Measurements from ENCODE around the gene MS4A3. TPM values are rescaled to one million over a fixed set of nuclear protein-coding genes. Genes with fewer than 3 reads are reported as not detected.
"Not testable (repeated sequence)": the region's sequence is repeated elsewhere in the genome, so short reads cannot be mapped to it uniquely, and the experiment has no call there.

MS4A3 gene
- total and polyA plus RNA-seq, 2 donors from 2014 or later: not detected

DNA sequence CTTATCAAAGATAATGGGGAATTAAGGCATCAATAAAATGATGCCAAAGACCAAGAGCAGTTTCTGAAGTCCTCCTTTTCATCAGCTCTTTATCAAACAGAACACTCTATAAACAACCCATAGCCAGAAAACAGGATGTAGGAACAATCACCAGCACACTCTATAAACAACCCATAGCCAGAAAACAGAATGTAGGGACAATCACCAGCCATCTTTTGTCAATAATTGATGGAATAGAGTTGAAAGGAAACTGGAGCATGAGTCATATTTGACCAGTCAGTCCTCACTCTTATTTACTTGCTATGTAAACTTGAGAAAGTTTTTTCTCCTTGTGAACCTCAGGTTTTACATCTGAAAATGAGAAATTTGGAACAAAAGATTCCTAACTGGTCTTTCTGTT lies 42.0 kb downstream of the MS4A3 start:
- Histone ChIP-seq H3K4me1 (ENCODE audit: control insufficient read depth in 2 of 3, insufficient read depth in 2 of 3, low read depth in 1 of 3, low read length in 3 of 3) (no peaks in the 10 kb centered on the region), H3K9me3 (ENCODE audit: control insufficient read depth in 2 of 3, insufficient read depth in 1 of 3, low read length in 3 of 3) (no peaks in the 10 kb centered on the region), H3K9ac (ENCODE audit: low read length in 3 of 3) (no peak overlapping the region), H3K36me3 (ENCODE audit: control insufficient read depth in 2 of 3, insufficient read depth in 3 of 3, low read length in 3 of 3) (no peaks in the 10 kb centered on the region), H3K27ac (ENCODE audit: low read depth in 2 of 2, low read length in 2 of 2) (no peak overlapping the region), H3K27me3 (ENCODE audit: control insufficient read depth, insufficient read depth, low read length) (no peaks in the 10 kb centered on the region), H3K4me3 (ENCODE audit: low read length in 3 of 3) (no peak overlapping the region)
- intact Hi-C loops (cut with DNase I): no loop called here
- FAIRE-seq: no peak
- no peak for DNase-seq
- TF ChIP-seq, protein P1, sequence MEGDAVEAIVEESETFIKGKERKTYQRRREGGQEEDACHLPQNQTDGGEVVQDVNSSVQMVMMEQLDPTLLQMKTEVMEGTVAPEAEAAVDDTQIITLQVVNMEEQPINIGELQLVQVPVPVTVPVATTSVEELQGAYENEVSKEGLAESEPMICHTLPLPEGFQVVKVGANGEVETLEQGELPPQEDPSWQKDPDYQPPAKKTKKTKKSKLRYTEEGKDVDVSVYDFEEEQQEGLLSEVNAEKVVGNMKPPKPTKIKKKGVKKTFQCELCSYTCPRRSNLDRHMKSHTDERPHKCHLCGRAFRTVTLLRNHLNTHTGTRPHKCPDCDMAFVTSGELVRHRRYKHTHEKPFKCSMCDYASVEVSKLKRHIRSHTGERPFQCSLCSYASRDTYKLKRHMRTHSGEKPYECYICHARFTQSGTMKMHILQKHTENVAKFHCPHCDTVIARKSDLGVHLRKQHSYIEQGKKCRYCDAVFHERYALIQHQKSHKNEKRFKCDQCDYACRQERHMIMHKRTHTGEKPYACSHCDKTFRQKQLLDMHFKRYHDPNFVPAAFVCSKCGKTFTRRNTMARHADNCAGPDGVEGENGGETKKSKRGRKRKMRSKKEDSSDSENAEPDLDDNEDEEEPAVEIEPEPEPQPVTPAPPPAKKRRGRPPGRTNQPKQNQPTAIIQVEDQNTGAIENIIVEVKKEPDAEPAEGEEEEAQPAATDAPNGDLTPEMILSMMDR (IDR thresholded peaks at IDR 0.05; ENCODE audit: borderline replicate concordance, extremely low read depth, insufficient read depth): no peak

DNA sequence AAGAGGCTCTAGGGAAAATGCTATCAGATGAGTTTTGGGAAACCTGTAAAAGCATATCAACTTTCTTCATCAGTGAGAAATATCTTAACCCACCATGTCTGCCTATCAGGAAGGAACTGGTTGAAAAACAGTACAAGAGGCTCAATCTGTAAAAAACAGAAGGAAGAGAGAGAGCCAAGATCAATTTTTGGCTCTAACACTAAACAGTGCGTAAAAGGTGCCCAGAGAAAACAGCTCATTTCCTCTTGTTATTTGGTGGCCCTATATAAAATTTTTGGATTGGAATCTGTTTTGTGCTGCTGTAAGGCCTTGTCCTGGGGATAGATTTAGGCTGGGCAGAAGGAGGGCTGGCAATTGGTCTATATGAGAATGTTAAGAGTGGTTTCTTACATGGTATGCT lies 44.1 kb downstream of the MS4A3 start:
- intact Hi-C loops (cut with DNase I): no loop called here
- DNase-seq: no peak
- FAIRE-seq: no peak
- Histone ChIP-seq H3K36me3 (ENCODE audit: control insufficient read depth in 2 of 3, insufficient read depth in 3 of 3, low read length in 3 of 3) (no peaks in the 10 kb centered on the region), H3K9me3 (ENCODE audit: control insufficient read depth in 2 of 3, insufficient read depth in 1 of 3, low read length in 3 of 3) (no peaks in the 10 kb centered on the region), H3K27ac (ENCODE audit: low read depth in 2 of 2, low read length in 2 of 2) (no peak overlapping the region), H3K27me3 (ENCODE audit: control insufficient read depth, insufficient read depth, low read length) (no peaks in the 10 kb centered on the region), H3K4me3 (ENCODE audit: low read length in 3 of 3) (no peak overlapping the region), H3K4me1 (ENCODE audit: control insufficient read depth in 2 of 3, insufficient read depth in 2 of 3, low read depth in 1 of 3, low read length in 3 of 3) (no peaks in the 10 kb centered on the region), H3K9ac (ENCODE audit: low read length in 3 of 3) (no peak overlapping the region)
- TF ChIP-seq, protein P1 (IDR thresholded peaks at IDR 0.05; ENCODE audit: borderline replicate concordance, extremely low read depth, insufficient read depth): no peak

DNA sequence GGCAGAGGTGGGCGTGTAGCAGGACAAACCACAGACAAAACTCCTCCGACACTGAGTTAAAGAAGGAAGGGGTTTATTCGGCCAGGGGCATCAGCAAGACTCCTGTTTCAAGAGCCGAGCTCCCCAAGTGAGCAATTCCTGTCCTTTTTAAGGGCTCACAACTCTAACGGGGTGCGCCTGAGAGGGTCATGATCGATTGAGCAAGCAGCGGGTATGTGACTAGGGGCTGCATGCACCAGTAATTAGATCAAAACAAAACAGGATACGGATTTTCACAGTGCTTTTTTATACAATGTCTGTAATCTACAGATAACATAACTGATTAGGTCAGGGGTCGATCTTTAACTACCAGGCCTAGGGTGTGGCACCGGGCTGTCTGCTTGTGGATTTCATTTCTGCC lies 44.9 kb downstream of the MS4A3 start:
- DNase-seq; H3K4me3 ChIP-seq (ENCODE audit: low read length in 3 of 3); H3K27ac ChIP-seq (ENCODE audit: low read depth in 2 of 2, low read length in 2 of 2); H3K36me3 ChIP-seq (ENCODE audit: control insufficient read depth in 2 of 3, insufficient read depth in 3 of 3, low read length in 3 of 3); H3K4me1 ChIP-seq (ENCODE audit: control insufficient read depth in 2 of 3, insufficient read depth in 2 of 3, low read depth in 1 of 3, low read length in 3 of 3); intact Hi-C loops (cut with DNase I); H3K27me3 ChIP-seq (ENCODE audit: control insufficient read depth, insufficient read depth, low read length); H3K9ac ChIP-seq (ENCODE audit: low read length in 3 of 3); H3K9me3 ChIP-seq (ENCODE audit: control insufficient read depth in 2 of 3, insufficient read depth in 1 of 3, low read length in 3 of 3); FAIRE-seq: not testable (repeated sequence)

DNA sequence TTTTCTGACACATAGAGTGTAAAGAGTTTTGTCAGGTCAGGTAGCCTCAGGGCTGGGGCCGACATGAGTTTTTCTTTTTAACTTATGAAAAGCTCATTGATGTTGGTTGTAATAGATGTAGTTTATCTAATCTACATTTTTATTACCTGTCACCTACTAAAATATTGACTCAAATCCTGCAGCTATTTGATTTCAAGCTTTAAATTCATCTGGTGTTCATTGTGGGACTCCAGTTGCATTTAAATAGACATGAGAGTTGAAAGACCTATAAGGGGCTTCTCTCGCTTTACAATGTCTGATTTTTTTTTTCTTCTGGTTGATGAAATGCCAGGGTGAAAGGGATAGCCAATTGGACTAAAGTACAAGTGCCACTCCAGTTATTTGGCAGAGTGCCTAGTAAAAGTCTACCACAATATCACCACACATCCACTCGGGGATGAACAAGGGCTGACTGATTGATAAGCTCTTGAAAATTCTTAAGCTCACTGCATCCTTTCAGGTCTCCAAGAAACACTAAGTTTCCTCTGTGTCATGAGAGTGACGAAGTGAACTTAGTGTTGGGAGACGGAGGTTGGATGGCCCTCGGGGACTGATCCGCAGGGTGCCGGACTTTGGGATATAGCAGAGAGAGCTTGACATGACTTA lies 48.1 kb downstream of the MS4A3 start:
- DNase-seq; FAIRE-seq; H3K27me3 ChIP-seq (ENCODE audit: control insufficient read depth, insufficient read depth, low read length); intact Hi-C loops (cut with DNase I); H3K27ac ChIP-seq (ENCODE audit: low read depth in 2 of 2, low read length in 2 of 2); H3K36me3 ChIP-seq (ENCODE audit: control insufficient read depth in 2 of 3, insufficient read depth in 3 of 3, low read length in 3 of 3); H3K4me3 ChIP-seq (ENCODE audit: low read length in 3 of 3); H3K9ac ChIP-seq (ENCODE audit: low read length in 3 of 3); H3K4me1 ChIP-seq (ENCODE audit: control insufficient read depth in 2 of 3, insufficient read depth in 2 of 3, low read depth in 1 of 3, low read length in 3 of 3); H3K9me3 ChIP-seq (ENCODE audit: control insufficient read depth in 2 of 3, insufficient read depth in 1 of 3, low read length in 3 of 3): not testable (repeated sequence)

DNA sequence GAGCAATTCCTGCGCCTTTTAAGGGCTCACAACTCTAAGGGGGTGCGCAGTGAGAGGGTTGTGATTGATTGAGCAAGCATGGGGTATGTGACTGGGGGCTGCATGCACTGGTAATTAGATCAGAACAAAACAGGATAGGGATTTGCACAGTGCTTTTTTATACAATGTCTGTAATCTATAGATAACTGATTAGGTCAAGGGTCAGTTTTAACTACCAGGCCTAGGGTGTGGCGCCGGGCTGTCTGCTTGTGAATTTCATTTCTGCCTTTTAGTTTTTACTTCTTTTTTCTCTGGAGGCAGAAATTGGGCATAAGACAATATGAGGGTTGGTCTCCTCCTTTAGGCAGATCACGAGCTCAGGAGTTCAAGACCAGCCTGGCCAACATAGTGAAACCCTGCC lies 52.2 kb downstream of the MS4A3 start:
- H3K4me3 ChIP-seq (ENCODE audit: low read length in 3 of 3); FAIRE-seq; H3K9me3 ChIP-seq (ENCODE audit: control insufficient read depth in 2 of 3, insufficient read depth in 1 of 3, low read length in 3 of 3); H3K27me3 ChIP-seq (ENCODE audit: control insufficient read depth, insufficient read depth, low read length); intact Hi-C loops (cut with DNase I); H3K27ac ChIP-seq (ENCODE audit: low read depth in 2 of 2, low read length in 2 of 2); H3K4me1 ChIP-seq (ENCODE audit: control insufficient read depth in 2 of 3, insufficient read depth in 2 of 3, low read depth in 1 of 3, low read length in 3 of 3); H3K9ac ChIP-seq (ENCODE audit: low read length in 3 of 3); DNase-seq; H3K36me3 ChIP-seq (ENCODE audit: control insufficient read depth in 2 of 3, insufficient read depth in 3 of 3, low read length in 3 of 3): not testable (repeated sequence)
